Measurements from ENCODE around the gene RBPJ.

GRCh38 chr4:26424838-26425237 lies 104.0 kb downstream of the RBPJ start:
- TF ChIP-seq, protein P1, sequence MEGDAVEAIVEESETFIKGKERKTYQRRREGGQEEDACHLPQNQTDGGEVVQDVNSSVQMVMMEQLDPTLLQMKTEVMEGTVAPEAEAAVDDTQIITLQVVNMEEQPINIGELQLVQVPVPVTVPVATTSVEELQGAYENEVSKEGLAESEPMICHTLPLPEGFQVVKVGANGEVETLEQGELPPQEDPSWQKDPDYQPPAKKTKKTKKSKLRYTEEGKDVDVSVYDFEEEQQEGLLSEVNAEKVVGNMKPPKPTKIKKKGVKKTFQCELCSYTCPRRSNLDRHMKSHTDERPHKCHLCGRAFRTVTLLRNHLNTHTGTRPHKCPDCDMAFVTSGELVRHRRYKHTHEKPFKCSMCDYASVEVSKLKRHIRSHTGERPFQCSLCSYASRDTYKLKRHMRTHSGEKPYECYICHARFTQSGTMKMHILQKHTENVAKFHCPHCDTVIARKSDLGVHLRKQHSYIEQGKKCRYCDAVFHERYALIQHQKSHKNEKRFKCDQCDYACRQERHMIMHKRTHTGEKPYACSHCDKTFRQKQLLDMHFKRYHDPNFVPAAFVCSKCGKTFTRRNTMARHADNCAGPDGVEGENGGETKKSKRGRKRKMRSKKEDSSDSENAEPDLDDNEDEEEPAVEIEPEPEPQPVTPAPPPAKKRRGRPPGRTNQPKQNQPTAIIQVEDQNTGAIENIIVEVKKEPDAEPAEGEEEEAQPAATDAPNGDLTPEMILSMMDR (conservative IDR thresholded peaks at IDR 0.05) = no peak; the same call in 1 of the 2 replicates
- TF ChIP-seq EZH2 (IDR thresholded peaks at IDR 0.05; ENCODE audit: low read depth) = no peak
